WERI-Rb-1 (cell line): Measurements from ENCODE around the gene GGPS1.

Source experiments
- DNase-seq: peaks from one replicate; pipeline ENCODE4 v3.0.0-alpha.2; 2020
- H3K27ac ChIP-seq: fragments of 250-450 bp; sonication (Bioruptor Pico); 2 replicates; pipeline ENCODE4 v1.5.1; 2020; ENCODE audit warnings: mild to moderate bottlenecking, moderate library complexity
- H3K27me3 ChIP-seq: fragments of 250-450 bp; sonication (Bioruptor Pico); 2 replicates; pipeline ENCODE4 v1.5.1; 2021; ENCODE audit warnings: mild to moderate bottlenecking, low read depth, moderate library complexity; ENCODE audit not compliant: insufficient read depth, severe bottlenecking
- H3K36me3 ChIP-seq: fragments of 250-450 bp; sonication (Bioruptor Pico); 2 replicates; pipeline ENCODE4 v1.5.1; 2020; ENCODE audit warnings: mild to moderate bottlenecking, moderate library complexity
- H3K4me3 ChIP-seq: 2 replicates; pipeline ENCODE4 v1.5.1; 2011; ENCODE audit warnings: low read depth, mild to moderate bottlenecking, control low read depth, low read length
- H3K9me3 ChIP-seq: fragments of 250-450 bp; sonication (Bioruptor Pico); 2 replicates; pipeline ENCODE4 v1.5.1; 2021; ENCODE audit warnings: mild to moderate bottlenecking, moderate library complexity; ENCODE audit not compliant: severe bottlenecking
- TF ChIP-seq, protein P1 (sequence below): IDR thresholded peaks from 2 replicates; pipeline ENCODE4 v1.5.1; 2011; ENCODE audit warnings: low read depth, mild to moderate bottlenecking, control low read depth, inconsistent platforms, low read length

GGPS1 gene

DNA sequence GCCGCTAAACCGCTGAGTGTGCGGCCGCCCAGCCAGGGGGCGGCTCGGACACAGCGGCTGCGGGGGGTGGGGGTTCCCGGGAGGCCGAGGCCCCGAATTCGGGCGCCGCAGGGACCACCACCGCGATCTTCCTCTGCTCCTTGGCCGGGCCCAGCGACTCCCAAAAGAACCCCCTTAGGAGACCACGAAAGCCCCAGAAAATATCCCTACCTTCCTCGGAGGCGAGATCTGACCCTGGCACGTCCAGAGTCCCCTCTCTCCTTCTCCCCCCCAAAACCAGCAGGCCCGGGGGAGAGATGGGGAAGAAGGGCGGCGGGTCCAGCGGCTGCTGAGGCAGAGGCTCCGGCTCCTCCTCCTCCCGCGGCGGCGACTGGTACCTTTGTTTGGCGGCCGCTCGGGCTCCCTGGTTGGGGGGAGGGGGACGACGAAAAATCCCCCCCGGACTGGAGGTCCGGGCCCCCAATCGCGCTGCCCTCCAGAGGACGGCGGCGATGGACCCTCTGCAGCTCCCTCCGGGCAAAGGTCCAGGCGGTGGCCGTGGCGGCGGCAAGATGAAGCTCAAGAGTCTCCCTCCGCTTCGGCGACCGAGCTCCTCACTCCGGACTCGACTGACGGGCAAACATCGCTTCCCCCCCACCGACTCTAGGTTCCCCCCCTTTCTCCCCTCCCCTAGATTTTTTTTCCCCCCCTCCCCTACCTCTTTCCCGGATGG is 655 bp upstream of the GGPS1 start, which contains the start of gene ARID4B:
Gene ARID4B (minus strand): TSS at position 621 of the 712 bp plus-strand sequence. CDS start 1,260 bp downstream, outside the sequence.
- TF ChIP-seq, protein P1, sequence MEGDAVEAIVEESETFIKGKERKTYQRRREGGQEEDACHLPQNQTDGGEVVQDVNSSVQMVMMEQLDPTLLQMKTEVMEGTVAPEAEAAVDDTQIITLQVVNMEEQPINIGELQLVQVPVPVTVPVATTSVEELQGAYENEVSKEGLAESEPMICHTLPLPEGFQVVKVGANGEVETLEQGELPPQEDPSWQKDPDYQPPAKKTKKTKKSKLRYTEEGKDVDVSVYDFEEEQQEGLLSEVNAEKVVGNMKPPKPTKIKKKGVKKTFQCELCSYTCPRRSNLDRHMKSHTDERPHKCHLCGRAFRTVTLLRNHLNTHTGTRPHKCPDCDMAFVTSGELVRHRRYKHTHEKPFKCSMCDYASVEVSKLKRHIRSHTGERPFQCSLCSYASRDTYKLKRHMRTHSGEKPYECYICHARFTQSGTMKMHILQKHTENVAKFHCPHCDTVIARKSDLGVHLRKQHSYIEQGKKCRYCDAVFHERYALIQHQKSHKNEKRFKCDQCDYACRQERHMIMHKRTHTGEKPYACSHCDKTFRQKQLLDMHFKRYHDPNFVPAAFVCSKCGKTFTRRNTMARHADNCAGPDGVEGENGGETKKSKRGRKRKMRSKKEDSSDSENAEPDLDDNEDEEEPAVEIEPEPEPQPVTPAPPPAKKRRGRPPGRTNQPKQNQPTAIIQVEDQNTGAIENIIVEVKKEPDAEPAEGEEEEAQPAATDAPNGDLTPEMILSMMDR: no peak
- H3K36me3 ChIP-seq: peaks cover 65% of the 10 kb centered on the region
- H3K27ac ChIP-seq: peak within 1 kb of the TSS; percentile 98
- no peak for DNase-seq
- no peaks in the 10 kb centered on the region for H3K9me3 ChIP-seq
- peak within 1 kb of the TSS; percentile 95 for H3K4me3 ChIP-seq
- no peaks in the 10 kb centered on the region for H3K27me3 ChIP-seq

DNA sequence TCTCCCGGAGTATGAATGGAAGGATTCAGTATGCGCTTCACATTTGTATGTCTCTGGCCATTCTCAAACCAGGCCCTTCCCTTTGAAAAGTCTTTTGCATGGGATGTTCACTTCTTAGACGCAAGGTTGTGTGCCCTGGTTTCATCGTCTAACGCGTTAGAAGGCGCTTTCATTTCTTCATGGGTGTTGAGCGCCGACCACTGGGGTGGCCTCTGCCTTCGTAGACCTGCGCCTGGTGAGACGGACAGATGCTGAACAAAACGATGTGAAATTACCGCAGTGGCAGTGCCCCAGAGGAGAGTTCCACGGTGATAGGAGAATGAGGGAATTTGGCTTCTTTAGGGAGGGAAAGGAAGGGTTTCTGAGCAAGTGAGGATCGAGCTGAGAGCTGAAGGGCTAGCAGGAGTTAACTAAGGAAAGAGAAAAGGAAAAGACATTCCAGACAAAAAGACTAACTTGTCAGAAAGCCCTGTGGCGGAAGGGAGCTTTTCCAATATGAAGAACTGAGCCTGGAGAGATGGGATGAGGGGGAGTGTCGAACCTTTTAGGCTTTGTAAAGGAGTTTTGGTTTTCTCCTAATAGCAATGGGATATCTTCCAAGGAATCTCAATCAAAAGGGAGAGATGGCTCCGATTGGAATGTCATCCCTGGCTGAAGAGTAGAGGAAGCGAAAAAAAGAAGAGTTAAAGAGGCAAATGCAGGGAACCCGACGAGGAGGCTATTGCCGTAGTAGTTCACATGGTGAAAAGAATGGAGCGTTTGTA is 951 bp downstream of the GGPS1 start:
- H3K27me3 ChIP-seq: no peaks in the 10 kb centered on the region
- no peaks in the 10 kb centered on the region for H3K9me3 ChIP-seq
- peaks cover 54% of the 10 kb centered on the region for H3K36me3 ChIP-seq
- peak overlapping the region; percentile 98 for H3K27ac ChIP-seq
- DNase-seq: peak; percentile 67
- TF ChIP-seq, protein P1: peak; percentile 46
- H3K4me3 ChIP-seq: peak overlapping the region; percentile 64

DNA sequence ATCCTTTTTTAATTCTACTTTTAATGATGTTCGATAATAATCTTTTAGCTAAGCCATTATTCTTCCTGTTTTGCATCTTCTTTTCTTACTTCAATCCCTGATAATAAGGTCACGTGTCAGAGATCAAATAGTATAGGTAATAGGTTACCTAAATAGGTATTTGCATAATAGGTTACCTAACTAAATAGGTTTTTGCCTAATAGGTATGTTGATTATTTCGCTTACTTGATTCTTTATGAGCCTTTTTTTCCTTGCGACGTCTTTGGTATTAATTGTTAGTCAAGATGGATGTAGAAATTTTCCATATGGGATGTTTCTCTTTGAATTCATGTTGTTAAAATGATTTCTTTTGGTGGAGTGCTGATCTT is 2.5 kb downstream of the GGPS1 start:
- Histone ChIP-seq H3K36me3 (peaks cover 52% of the 10 kb centered on the region), H3K27ac (no peak overlapping the region), H3K9me3 (no peaks in the 10 kb centered on the region), H3K4me3 (no peak overlapping the region), H3K27me3 (no peaks in the 10 kb centered on the region)
- no peak for DNase-seq
- TF ChIP-seq, protein P1: no peak

DNA sequence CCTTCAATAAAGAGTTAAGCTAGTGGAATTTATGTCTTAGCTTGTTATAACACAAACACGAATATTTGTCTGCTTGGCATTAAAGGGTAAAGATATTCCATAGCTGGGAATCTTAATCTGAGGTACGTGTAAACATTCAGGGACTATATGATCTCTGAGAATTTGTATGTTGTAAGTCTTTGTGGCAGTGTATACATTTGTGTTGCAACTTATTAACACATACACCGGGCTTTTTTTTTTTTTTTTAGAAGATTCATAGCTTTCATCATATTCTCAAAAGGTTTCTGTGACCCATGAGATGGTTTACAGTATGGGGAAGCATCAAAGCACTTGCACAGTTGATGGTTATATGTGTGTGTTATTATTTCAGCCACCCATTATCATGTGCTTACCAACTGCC is 3.0 kb downstream of the GGPS1 start:
- H3K36me3 ChIP-seq: peaks cover 52% of the 10 kb centered on the region
- TF ChIP-seq, protein P1: no peak
- no peak overlapping the region for H3K27ac ChIP-seq
- H3K4me3 ChIP-seq: no peak overlapping the region
- no peaks in the 10 kb centered on the region for H3K9me3 ChIP-seq
- H3K27me3 ChIP-seq: no peaks in the 10 kb centered on the region
- DNase-seq: no peak

DNA sequence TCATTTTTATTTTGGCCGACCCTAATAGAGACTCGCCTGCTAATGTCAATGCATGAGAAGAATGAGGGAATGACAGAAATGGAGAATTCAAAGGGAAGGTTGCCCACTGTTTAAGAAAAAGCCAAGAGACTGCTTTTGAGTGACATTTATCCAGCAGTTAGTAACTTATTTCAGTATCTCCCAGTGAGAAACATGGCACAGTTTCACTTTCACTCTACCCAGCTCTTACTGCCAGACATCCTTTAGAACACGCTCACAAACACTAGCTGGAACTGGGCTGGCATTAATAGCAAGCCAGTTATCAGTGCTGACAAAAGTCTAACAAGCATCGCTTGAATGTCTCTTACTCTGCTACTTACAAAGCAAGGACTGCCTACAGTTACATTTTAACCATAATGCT is 8.5 kb downstream of the GGPS1 start:
- DNase-seq: no peak
- no peak overlapping the region for H3K4me3 ChIP-seq
- H3K27ac ChIP-seq: no peak overlapping the region
- H3K9me3 ChIP-seq: no peaks in the 10 kb centered on the region
- H3K36me3 ChIP-seq: peaks cover 36% of the 10 kb centered on the region
- H3K27me3 ChIP-seq: no peaks in the 10 kb centered on the region
- TF ChIP-seq, protein P1: no peak
